Trophoblast cell (in vitro differentiated cells and primary cell): ENCODE data around the gene RTN4.

Source experiments
- DNase-seq, 2 donors: peaks; one replicate each; pipeline ENCODE4 v3.0.0-alpha.2; 2016
- H2AFZ ChIP-seq: 2 replicates; pipeline ENCODE4 v1.6.1; 2013; ENCODE audit warnings: low read length, moderate library complexity, mild to moderate bottlenecking; ENCODE audit not compliant: insufficient read depth, poor library complexity
- H2AK5ac ChIP-seq: 2 replicates; pipeline ENCODE4 v1.6.1; 2013; ENCODE audit warnings: mild to moderate bottlenecking, low read length
- H2BK120ac ChIP-seq: 2 replicates; pipeline ENCODE4 v1.6.1; 2013; ENCODE audit warnings: low read length, mild to moderate bottlenecking, moderate library complexity; ENCODE audit not compliant: insufficient read depth, poor library complexity
- H2BK12ac ChIP-seq: 2 replicates; pipeline ENCODE4 v1.6.1; 2013; ENCODE audit warnings: mild to moderate bottlenecking, low read length, moderate library complexity
- H2BK5ac ChIP-seq: 2 replicates; pipeline ENCODE4 v1.6.1; 2013; ENCODE audit warnings: low read length, low read depth, moderate library complexity, mild to moderate bottlenecking; ENCODE audit not compliant: poor library complexity
- H3K14ac ChIP-seq: 2 replicates; pipeline ENCODE4 v1.6.1; 2013; ENCODE audit warnings: mild to moderate bottlenecking, low read length
- H3K18ac ChIP-seq: 2 replicates; pipeline ENCODE4 v1.6.1; 2013; ENCODE audit warnings: mild to moderate bottlenecking, low read length
- H3K23ac ChIP-seq: 2 replicates; pipeline ENCODE4 v1.6.1; 2013; ENCODE audit warnings: low read length
- H3K27ac ChIP-seq: 2 replicates; pipeline ENCODE4 v1.5.1; 2013; ENCODE audit warnings: low read depth, mild to moderate bottlenecking, inconsistent platforms, low read length, moderate library complexity
- H3K27me3 ChIP-seq: 2 replicates; pipeline ENCODE4 v1.6.1; 2013; ENCODE audit warnings: inconsistent platforms, mild to moderate bottlenecking, low read length, moderate library complexity; ENCODE audit not compliant: insufficient read depth
- H3K36me3 ChIP-seq, 2 experiments: 1 replicate in 1 of 2; 2 replicates in 1 of 2; pipeline ENCODE4 v1.6.1; 2013; ENCODE audit warnings: low read length in 2 of 2, mild to moderate bottlenecking in 2 of 2, moderate library complexity in 1 of 2; ENCODE audit not compliant: insufficient read depth in 2 of 2, control insufficient read depth in 1 of 2
- H3K4ac ChIP-seq: 2 replicates; pipeline ENCODE4 v1.6.1; 2013; ENCODE audit warnings: low read depth, mild to moderate bottlenecking, low read length, moderate library complexity
- H3K4me1 ChIP-seq, 2 experiments: 1 replicate in 1 of 2; 2 replicates in 1 of 2; pipeline ENCODE4 v1.6.1; 2013; ENCODE audit warnings: low read length in 2 of 2, mild to moderate bottlenecking in 2 of 2, moderate library complexity in 1 of 2; ENCODE audit not compliant: insufficient read depth in 2 of 2, control insufficient read depth in 1 of 2
- H3K4me2 ChIP-seq: 2 replicates; pipeline ENCODE4 v1.6.1; 2013; ENCODE audit warnings: inconsistent platforms, mild to moderate bottlenecking, low read length, moderate library complexity
- H3K4me3 ChIP-seq: 2 replicates; pipeline ENCODE4 v1.5.1; 2013; ENCODE audit warnings: mild to moderate bottlenecking, low read depth, low read length, inconsistent platforms
- H3K79me1 ChIP-seq: one replicate; pipeline ENCODE4 v1.6.1; 2013; ENCODE audit warnings: low read length
- H3K79me2 ChIP-seq: 2 replicates; pipeline ENCODE4 v1.6.1; 2013; ENCODE audit warnings: low read length, mild to moderate bottlenecking; ENCODE audit not compliant: control insufficient read depth, insufficient read depth, poor library complexity
- H3K9ac ChIP-seq: 2 replicates; pipeline ENCODE4 v1.6.1; 2013; ENCODE audit warnings: mild to moderate bottlenecking, low read length
- H3K9me3 ChIP-seq: 2 replicates; pipeline ENCODE4 v1.6.1; 2013; ENCODE audit warnings: low read depth, mild to moderate bottlenecking, control low read depth, inconsistent platforms, low read length; ENCODE audit not compliant: insufficient read depth
- H4K12ac ChIP-seq: 2 replicates; pipeline ENCODE4 v1.6.1; 2013; ENCODE audit warnings: low read depth, mild to moderate bottlenecking, low read length, moderate library complexity
- H4K8ac ChIP-seq: 2 replicates; pipeline ENCODE4 v1.6.1; 2013; ENCODE audit warnings: low read depth, mild to moderate bottlenecking, low read length, moderate library complexity
- H4K91ac ChIP-seq: one replicate; pipeline ENCODE4 v1.6.1; 2013; ENCODE audit warnings: low read depth, mild to moderate bottlenecking, low read length, moderate library complexity
- WGBS: extraction: QIAGEN DNeasy Blood & Tissue Kit; methylation state at CpG from one replicate; pipeline ENCODE4 v1.1.7; 2013; ENCODE audit warnings: missing lambda C conversion rate; ENCODE audit not compliant: insufficient read length, insufficient coverage; ENCODE audit errors: extremely low coverage; 5-methylcytosine and 5-hydroxymethylcytosine counted together

RTN4 gene

GRCh38 chr2:54931473-54931872, 118.8 kb downstream of the RTN4 start:
- no peak overlapping the region for H4K8ac ChIP-seq
- H2BK5ac ChIP-seq, result no peak overlapping the region
- H2AFZ ChIP-seq, result no peak overlapping the region
- no peak overlapping the region for H3K9ac ChIP-seq
- WGBS, result no CpG with 5 or more reads among the region's 6 CpGs
- H2BK120ac ChIP-seq, result no peak overlapping the region
- no peak overlapping the region for H3K4ac ChIP-seq
- no peak overlapping the region for H4K91ac ChIP-seq
- H3K23ac ChIP-seq, result no peak overlapping the region
- no peaks in the 10 kb centered on the region for H3K36me3 ChIP-seq
- H3K9me3 ChIP-seq, result no peaks in the 10 kb centered on the region
- H2BK12ac ChIP-seq, result no peak overlapping the region
- H3K27ac ChIP-seq, result no peak overlapping the region
- no peak overlapping the region for H3K4me2 ChIP-seq
- H3K18ac ChIP-seq, result no peak overlapping the region
- no peak overlapping the region for H3K14ac ChIP-seq
- no peak overlapping the region for H2AK5ac ChIP-seq
- no peak overlapping the region for H4K12ac ChIP-seq
- no peaks in the 10 kb centered on the region for H3K27me3 ChIP-seq
- no peak for DNase-seq
- no peaks in the 10 kb centered on the region for H3K4me1 ChIP-seq
- no peak overlapping the region for H3K4me3 ChIP-seq
- H3K79me2 ChIP-seq, result no peaks in the 10 kb centered on the region
- no peaks in the 10 kb centered on the region for H3K79me1 ChIP-seq

DNA sequence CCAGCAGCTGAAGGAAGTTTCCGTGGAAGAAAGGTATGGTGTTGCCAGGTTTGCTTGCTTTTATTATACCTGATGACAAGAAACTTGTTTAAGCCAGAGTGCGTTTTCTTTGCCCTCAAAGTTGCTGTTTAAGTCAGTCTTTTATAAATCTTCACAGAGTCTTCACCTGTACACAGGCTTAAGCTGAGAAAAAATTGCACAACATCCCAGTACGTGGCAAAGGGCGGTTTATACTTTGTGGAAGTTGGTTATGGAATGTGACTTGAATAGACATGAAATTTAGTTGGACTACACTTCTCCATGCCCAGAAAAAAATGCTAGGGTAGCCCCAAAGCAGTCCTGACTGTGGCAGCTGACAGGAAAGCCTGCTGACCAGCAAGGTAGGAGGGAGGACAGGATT, 121.5 kb downstream of the RTN4 start:
- WGBS, result no CpG with 5 or more reads among the region's 4 CpGs
- no peak overlapping the region for H2BK120ac ChIP-seq
- H2BK12ac ChIP-seq, result no peak overlapping the region
- no peaks in the 10 kb centered on the region for H3K27me3 ChIP-seq
- no peak overlapping the region for H3K9ac ChIP-seq
- H2AFZ ChIP-seq, result no peak overlapping the region
- no peak overlapping the region for H3K27ac ChIP-seq
- H3K4me2 ChIP-seq, result no peak overlapping the region
- H4K8ac ChIP-seq, result no peak overlapping the region
- H3K23ac ChIP-seq, result no peak overlapping the region
- no peaks in the 10 kb centered on the region for H3K36me3 ChIP-seq
- H3K18ac ChIP-seq, result no peak overlapping the region
- no peak for DNase-seq
- H4K12ac ChIP-seq, result no peak overlapping the region
- no peaks in the 10 kb centered on the region for H3K79me1 ChIP-seq
- no peak overlapping the region for H3K4me3 ChIP-seq
- no peak overlapping the region for H2AK5ac ChIP-seq
- no peak overlapping the region for H3K14ac ChIP-seq
- H3K4me1 ChIP-seq, result no peaks in the 10 kb centered on the region
- no peaks in the 10 kb centered on the region for H3K79me2 ChIP-seq
- no peak overlapping the region for H3K4ac ChIP-seq
- no peak overlapping the region for H2BK5ac ChIP-seq
- no peak overlapping the region for H4K91ac ChIP-seq
- H3K9me3 ChIP-seq, result no peaks in the 10 kb centered on the region

DNA sequence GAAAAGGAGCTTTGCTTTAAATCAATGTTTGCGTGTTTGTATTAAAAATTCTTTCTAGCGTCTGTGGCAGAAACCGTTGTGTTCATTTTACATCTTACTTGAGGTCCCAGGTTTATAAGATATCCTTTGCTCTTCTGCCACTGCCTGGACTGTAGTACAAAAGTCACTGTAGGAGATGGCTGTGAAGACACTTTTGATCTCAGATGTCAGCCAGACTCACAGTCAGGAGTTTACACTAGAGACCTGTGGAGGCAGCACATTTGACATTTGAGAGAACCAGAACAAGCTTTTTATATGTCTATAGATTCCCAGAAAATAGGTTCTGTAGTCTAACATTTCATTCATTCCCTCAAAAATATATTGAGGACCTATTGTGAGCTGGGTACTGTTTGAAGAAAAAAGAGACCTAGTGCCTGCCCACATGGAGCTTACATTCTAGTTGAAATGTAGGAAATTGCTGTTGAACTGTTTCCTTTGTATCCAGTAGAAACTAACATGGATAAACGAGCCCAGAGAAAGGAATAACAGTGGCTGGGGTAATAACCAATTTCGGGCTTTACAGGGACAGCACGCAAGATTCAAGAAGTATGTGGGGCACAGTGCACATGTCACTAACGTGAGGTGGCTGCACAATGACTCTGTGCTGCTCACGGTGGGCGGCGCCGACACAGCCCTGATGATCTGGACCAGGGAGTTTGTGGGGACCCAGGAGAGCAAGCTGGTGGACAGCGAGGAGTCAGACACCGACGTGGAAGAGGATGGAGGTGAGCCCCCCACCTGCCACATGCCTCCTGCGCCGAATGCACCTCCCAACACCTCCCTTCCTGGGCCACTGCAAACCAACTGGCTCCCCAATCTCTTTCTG, 122.3 kb downstream of the RTN4 start:
- no peak overlapping the region for H2AK5ac ChIP-seq
- H3K79me2 ChIP-seq, result no peaks in the 10 kb centered on the region
- H3K18ac ChIP-seq, result no peak overlapping the region
- H2AFZ ChIP-seq, result no peak overlapping the region
- no peak overlapping the region for H2BK120ac ChIP-seq
- H3K79me1 ChIP-seq, result no peaks in the 10 kb centered on the region
- no peak overlapping the region for H2BK12ac ChIP-seq
- no peaks in the 10 kb centered on the region for H3K36me3 ChIP-seq
- H3K4me1 ChIP-seq, result no peaks in the 10 kb centered on the region
- H3K9ac ChIP-seq, result no peak overlapping the region
- H4K91ac ChIP-seq, result no peak overlapping the region
- no peak overlapping the region for H3K4ac ChIP-seq
- H3K23ac ChIP-seq, result no peak overlapping the region
- H3K27me3 ChIP-seq, result no peaks in the 10 kb centered on the region
- H3K4me2 ChIP-seq, result no peak overlapping the region
- no peak overlapping the region for H3K14ac ChIP-seq
- no peak overlapping the region for H3K27ac ChIP-seq
- H3K9me3 ChIP-seq, result no peaks in the 10 kb centered on the region
- no peak overlapping the region for H3K4me3 ChIP-seq
- no CpG with 5 or more reads among the region's 16 CpGs for WGBS
- no peak overlapping the region for H4K8ac ChIP-seq
- no peak for DNase-seq
- H2BK5ac ChIP-seq, result no peak overlapping the region
- no peak overlapping the region for H4K12ac ChIP-seq

DNA sequence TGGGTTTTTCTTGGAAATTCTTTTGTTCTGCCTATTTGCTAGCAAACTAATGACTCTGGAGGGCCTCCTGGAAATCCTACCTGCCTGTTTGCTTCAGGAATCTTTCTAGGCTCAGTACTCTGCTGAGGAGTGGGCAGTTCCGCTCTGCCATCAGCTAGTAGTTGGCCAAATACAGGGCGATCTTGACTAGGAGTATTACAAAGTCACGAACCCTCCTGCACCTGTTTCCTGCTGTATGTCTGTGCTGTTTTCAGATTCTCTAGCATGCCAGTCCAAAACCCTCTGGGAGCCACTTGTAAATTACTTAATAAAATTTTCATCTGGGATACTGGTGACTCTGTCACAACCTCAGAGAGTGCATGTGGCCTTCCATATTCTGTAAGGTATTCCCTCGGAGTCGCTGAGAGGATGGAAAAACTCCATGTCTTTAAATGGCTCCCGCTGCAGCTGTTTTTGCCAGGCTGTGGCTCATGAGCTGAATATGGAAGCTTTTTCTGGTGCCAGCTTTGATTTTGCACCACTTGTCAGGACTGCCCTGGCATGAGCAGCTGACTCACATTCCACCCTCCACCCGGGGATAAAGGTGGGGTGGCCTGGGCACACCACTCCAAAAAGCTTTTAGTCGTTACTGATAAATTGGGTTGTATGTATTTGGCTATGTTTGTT, 123.0 kb downstream of the RTN4 start:
- Histone ChIP-seq H3K79me2 (no peaks in the 10 kb centered on the region), H4K12ac (no peak overlapping the region), H2BK12ac (no peak overlapping the region), H3K4me2 (no peak overlapping the region), H4K91ac (no peak overlapping the region), H3K9me3 (no peaks in the 10 kb centered on the region), H3K27me3 (no peaks in the 10 kb centered on the region), H3K14ac (no peak overlapping the region), H3K4me1 (no peaks in the 10 kb centered on the region), H3K18ac (no peak overlapping the region), H3K4me3 (no peak overlapping the region), H3K23ac (no peak overlapping the region), H3K4ac (no peak overlapping the region), H2AFZ (no peak overlapping the region), H2AK5ac (no peak overlapping the region), H4K8ac (no peak overlapping the region), H3K9ac (no peak overlapping the region), H2BK120ac (no peak overlapping the region), H3K36me3 (no peaks in the 10 kb centered on the region), H3K79me1 (no peaks in the 10 kb centered on the region), H3K27ac (no peak overlapping the region), H2BK5ac (no peak overlapping the region)
- no peak for DNase-seq
- WGBS, result no CpG with 5 or more reads among the region's 8 CpGs
